AG04450 (cell line): Measurements from ENCODE around the gene RBM19. TPM values are rescaled to one million over a fixed set of nuclear protein-coding genes. Genes with fewer than 3 reads are reported as not detected.

Experiments
- CTCF ChIA-PET: fragments of 300-600, 350-600 bp; formaldehyde crosslinking; extraction: SDS; loops from one replicate; lab custom pipeline; 2022; ENCODE audit warnings: antibody characterized with exemption, inconsistent platforms; lab: Charles Lee
- POLR2A ChIA-PET: fragments of 350-600 bp; formaldehyde crosslinking; extraction: SDS; loops from one replicate; lab custom pipeline; 2021; ENCODE audit warnings: antibody characterized with exemption, inconsistent platforms; lab: Yijun Ruan, JAX
- DNase-seq: peaks from one replicate; pipeline ENCODE4 v3.0.0-alpha.2; 2011; ENCODE audit warnings: low read depth, low spot score
- H3K27ac ChIP-seq: one replicate; pipeline ENCODE4 v1.5.1; 2012; ENCODE audit warnings: low read depth, low read length, control low read depth
- H3K27me3 ChIP-seq: one replicate; pipeline ENCODE4 v1.6.0; 2012; ENCODE audit warnings: low read length; ENCODE audit not compliant: control insufficient read depth, insufficient read depth
- H3K4me3 ChIP-seq: 2 replicates; pipeline ENCODE4 v1.5.1; 2011; ENCODE audit warnings: mild to moderate bottlenecking, low read depth, low read length, control low read depth
- H3K9me3 ChIP-seq: 2 replicates; pipeline ENCODE4 v1.5.1; 2012; ENCODE audit warnings: low read length; ENCODE audit not compliant: control insufficient read depth, insufficient read depth
- polyA plus RNA-seq: library from polyadenylated mRNA; depleted of rRNA; stranded (reverse); fragments of >200 nt; gene quantifications from 2 replicates; pipeline ENCODE4 v1.2.3, GENCODE V29; 2011
- TF ChIP-seq, protein P1 (sequence below): IDR thresholded peaks from 2 replicates; pipeline ENCODE4 v1.5.1; 2011; ENCODE audit warnings: low read depth, low read length, control low read depth, inconsistent platforms

The RBM19 gene
- polyA plus RNA-seq, 1 experiment = 10.6 TPM

GRCh38 chr12:113805673-113806072 is 160.5 kb downstream of the RBM19 start:
- no peak overlapping the region for H3K4me3 ChIP-seq
- ChIA-PET CTCF (no interaction called here), POLR2A (no interaction called here)
- H3K27me3 ChIP-seq = no peaks in the 10 kb centered on the region
- no peaks in the 10 kb centered on the region for H3K9me3 ChIP-seq
- TF ChIP-seq, protein P1, sequence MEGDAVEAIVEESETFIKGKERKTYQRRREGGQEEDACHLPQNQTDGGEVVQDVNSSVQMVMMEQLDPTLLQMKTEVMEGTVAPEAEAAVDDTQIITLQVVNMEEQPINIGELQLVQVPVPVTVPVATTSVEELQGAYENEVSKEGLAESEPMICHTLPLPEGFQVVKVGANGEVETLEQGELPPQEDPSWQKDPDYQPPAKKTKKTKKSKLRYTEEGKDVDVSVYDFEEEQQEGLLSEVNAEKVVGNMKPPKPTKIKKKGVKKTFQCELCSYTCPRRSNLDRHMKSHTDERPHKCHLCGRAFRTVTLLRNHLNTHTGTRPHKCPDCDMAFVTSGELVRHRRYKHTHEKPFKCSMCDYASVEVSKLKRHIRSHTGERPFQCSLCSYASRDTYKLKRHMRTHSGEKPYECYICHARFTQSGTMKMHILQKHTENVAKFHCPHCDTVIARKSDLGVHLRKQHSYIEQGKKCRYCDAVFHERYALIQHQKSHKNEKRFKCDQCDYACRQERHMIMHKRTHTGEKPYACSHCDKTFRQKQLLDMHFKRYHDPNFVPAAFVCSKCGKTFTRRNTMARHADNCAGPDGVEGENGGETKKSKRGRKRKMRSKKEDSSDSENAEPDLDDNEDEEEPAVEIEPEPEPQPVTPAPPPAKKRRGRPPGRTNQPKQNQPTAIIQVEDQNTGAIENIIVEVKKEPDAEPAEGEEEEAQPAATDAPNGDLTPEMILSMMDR = no peak
- no peak overlapping the region for H3K27ac ChIP-seq
- DNase-seq = no peak

DNA sequence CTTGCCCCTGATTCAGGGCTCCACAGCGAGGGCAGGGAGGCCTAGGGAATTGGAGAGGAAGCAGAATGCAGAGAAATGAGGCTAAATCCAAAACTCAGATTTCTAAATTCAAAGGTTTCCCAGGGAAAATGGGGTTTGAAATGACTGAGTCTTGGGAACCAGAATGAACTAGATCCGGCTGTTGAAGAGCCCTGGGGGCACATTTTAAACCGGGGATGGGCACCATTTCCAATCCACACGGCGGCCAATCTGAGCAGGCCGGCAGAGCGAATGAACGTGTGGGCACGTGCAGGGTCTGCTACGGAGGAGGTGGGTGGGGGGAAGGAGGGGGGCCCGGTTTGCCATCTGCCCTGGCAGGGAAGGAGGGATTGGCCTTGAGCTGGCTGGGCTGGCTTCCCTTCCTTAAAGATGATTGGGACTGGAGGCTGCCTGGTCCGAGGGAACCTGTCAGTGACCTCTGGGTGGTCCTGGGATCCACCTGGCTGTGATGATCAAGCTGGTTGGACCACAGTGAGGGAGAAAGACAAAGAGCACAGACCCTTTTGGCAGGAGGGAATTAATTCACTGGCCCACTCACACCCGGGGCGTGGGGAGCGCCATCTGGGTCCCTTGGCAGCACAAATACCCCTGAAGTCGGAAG is 161.0 kb downstream of the RBM19 start:
- TF ChIP-seq, protein P1 = no peak
- Histone ChIP-seq H3K4me3 (no peak overlapping the region), H3K27ac (no peak overlapping the region), H3K9me3 (no peaks in the 10 kb centered on the region), H3K27me3 (no peaks in the 10 kb centered on the region)
- CTCF ChIA-PET = no interaction called here
- no peak for DNase-seq
- POLR2A ChIA-PET = no interaction called here

GRCh38 chr12:113803759-113804140 is 162.4 kb downstream of the RBM19 start:
- POLR2A ChIA-PET = no interaction called here
- CTCF ChIA-PET = no interaction called here
- no peak overlapping the region for H3K4me3 ChIP-seq
- no peak for DNase-seq
- H3K27me3 ChIP-seq = no peaks in the 10 kb centered on the region
- H3K9me3 ChIP-seq = no peaks in the 10 kb centered on the region
- no peak overlapping the region for H3K27ac ChIP-seq
- TF ChIP-seq, protein P1 = no peak

DNA sequence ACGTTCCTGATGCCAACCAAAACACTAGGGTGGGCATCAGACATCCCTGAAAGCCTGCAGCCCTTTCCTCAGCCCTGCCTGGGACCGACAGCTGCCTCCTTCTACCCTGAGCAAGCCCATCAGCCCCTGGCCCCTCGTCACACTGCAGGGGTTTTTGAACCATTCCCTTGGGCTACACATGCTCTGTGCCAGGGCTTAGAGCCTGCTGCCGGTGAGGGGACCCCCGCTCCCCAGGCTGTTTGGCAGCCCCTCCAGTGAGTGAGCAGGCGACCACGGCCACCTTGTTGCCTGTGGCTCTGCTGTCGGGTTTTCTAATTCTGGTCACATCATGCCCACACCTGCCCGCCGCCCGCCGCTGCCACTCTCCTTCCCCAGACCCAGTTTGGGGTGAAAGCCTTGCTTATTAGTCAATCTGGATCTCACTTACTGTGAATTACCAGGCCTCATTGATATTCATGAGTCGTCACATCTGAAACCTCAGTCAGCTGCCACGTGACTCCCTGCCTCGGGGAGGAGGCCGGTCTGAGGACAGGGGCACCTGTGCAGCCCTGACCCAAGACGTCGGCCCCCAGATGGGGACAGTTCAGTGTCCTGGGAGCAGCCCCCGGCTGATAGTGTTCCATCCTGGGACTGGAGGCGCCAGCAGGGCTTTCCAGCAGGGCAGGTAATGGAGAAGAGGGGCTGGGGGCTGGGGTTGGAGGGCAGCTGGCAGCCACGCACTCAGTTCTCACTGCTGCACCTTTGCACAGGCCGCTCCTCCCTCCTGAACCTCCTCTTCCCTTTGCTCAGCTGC is 163.0 kb downstream of the RBM19 start:
- Histone ChIP-seq H3K4me3 (no peak overlapping the region), H3K9me3 (no peaks in the 10 kb centered on the region), H3K27me3 (no peaks in the 10 kb centered on the region), H3K27ac (no peak overlapping the region)
- DNase-seq = no peak
- CTCF ChIA-PET = no interaction called here
- TF ChIP-seq, protein P1 = no peak
- POLR2A ChIA-PET = no interaction called here
